22Rv1 (cell line): ENCODE results near the gene SSTR3.

ENCODE experiments used
- ZFX ChIP-seq: fragments of 450-650 bp; IDR thresholded peaks from 2 replicates; pipeline ENCODE4 v1.6.1; 2017; ENCODE audit warnings: antibody characterized with exemption, borderline replicate concordance
- TF ChIP-seq, protein P1 (sequence below): fragments of 450-650 bp; IDR thresholded peaks from 2 replicates; pipeline ENCODE4 v1.5.1; 2017; ENCODE audit warnings: mild to moderate bottlenecking

DNA sequence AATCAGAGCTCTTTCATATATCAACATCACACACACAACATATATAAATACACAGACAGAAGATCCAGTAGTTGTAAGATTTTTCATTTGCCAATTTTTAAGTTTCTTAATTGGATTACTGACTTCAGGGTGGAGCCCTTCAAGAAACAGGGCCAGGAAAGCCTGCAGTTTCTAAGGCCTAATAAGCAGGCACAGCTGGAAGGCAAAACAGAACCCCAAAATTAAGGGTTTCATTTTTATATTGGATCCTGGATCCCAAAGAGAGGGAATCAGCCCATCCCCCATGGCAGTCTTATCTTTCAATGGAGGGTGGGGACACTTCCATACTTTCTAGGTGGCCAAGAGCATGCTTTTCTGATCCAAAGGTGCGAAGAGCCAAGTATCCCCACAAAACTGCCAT lies 19.5 kb downstream of the SSTR3 start:
- TF ChIP-seq, protein P1, sequence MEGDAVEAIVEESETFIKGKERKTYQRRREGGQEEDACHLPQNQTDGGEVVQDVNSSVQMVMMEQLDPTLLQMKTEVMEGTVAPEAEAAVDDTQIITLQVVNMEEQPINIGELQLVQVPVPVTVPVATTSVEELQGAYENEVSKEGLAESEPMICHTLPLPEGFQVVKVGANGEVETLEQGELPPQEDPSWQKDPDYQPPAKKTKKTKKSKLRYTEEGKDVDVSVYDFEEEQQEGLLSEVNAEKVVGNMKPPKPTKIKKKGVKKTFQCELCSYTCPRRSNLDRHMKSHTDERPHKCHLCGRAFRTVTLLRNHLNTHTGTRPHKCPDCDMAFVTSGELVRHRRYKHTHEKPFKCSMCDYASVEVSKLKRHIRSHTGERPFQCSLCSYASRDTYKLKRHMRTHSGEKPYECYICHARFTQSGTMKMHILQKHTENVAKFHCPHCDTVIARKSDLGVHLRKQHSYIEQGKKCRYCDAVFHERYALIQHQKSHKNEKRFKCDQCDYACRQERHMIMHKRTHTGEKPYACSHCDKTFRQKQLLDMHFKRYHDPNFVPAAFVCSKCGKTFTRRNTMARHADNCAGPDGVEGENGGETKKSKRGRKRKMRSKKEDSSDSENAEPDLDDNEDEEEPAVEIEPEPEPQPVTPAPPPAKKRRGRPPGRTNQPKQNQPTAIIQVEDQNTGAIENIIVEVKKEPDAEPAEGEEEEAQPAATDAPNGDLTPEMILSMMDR = no peak
- no peak for TF ChIP-seq ZFX
